ENCODE measurements around the gene MAP3K1. TPM values are rescaled to one million over a fixed set of nuclear protein-coding genes. Genes with fewer than 3 reads are reported as not detected.

MAP3K1 gene
- total RNA-seq, 2 donors from 2014 or later = 31.7 to 40.6 TPM

DNA sequence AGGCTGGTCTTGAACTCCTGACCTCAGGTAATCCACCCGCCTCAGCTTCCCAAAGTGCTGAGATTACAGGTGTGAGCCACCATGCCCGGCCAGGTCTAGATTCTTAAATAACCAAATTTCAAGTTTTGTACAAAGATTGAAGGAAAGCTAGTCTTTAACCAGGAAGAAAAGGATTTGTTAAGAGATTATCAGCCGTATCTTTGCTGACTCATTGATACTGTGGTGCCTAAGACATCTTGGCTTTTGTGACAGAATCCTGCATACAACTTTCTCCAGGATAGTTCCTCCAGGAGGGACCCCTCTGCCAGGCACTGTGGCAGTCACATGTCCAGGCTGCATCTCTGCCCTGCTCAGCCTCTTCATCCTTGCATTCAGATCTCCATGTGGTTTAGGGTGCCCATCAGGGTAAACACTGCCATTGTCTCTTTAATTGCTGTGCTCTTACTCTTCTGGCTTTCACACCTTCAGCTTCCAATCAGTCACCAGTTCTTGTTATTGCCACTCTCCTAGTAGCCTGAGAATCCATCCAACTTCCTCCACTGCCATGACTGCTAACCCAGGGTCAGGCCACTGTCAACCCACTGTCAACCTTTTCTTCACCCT is 10.0 kb downstream of the MAP3K1 start:
- intact Hi-C loops (cut with DNase I) = no loop called here
- Histone ChIP-seq H3K9me3 (no peaks in the 10 kb centered on the region), H3K27ac (no peak overlapping the region), H3K27me3 (replicated peaks; ENCODE audit: insufficient read depth) (no peaks in the 10 kb centered on the region), H3K36me3 (no peaks in the 10 kb centered on the region), H3K4me3 (no peak overlapping the region), H3K4me1 (replicated peaks) (peaks cover 3% of the 10 kb centered on the region)
- 90% methylated on average over 3 of the region's 3 CpGs for WGBS
- no peak for DNase-seq (ENCODE audit: low spot score)
- TF ChIP-seq POLR2AphosphoS5 (IDR thresholded peaks at IDR 0.05) (no peak), POLR2A (IDR thresholded peaks at IDR 0.05) (no peak)
- TF ChIP-seq, protein P1, sequence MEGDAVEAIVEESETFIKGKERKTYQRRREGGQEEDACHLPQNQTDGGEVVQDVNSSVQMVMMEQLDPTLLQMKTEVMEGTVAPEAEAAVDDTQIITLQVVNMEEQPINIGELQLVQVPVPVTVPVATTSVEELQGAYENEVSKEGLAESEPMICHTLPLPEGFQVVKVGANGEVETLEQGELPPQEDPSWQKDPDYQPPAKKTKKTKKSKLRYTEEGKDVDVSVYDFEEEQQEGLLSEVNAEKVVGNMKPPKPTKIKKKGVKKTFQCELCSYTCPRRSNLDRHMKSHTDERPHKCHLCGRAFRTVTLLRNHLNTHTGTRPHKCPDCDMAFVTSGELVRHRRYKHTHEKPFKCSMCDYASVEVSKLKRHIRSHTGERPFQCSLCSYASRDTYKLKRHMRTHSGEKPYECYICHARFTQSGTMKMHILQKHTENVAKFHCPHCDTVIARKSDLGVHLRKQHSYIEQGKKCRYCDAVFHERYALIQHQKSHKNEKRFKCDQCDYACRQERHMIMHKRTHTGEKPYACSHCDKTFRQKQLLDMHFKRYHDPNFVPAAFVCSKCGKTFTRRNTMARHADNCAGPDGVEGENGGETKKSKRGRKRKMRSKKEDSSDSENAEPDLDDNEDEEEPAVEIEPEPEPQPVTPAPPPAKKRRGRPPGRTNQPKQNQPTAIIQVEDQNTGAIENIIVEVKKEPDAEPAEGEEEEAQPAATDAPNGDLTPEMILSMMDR (IDR thresholded peaks at IDR 0.05) = no peak

DNA sequence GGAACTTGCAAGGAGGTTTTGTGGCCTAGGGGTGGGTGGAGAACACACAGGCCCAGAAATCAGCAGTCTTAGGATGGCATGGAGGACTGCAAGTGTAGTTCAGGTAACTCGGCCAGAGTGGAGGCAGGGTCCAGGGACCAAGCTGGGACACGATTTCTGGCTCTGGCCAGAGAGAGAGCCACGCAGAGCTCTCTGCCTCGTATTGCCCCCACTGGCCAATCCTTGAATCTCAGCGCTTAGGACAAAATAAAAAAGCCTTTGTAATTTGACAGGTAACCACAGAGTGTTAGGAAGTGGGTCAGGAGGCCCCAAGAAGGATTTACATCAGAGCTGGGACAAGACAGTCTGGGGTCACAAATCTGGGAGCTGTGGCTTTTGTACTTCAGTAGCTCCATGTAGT is 11.7 kb downstream of the MAP3K1 start:
- 27% methylated on average over 5 of the region's 5 CpGs for WGBS
- intact Hi-C loops (cut with DNase I) = no loop called here
- no peak for DNase-seq (ENCODE audit: low spot score)
- no peaks in the 10 kb centered on the region for H3K36me3 ChIP-seq
- H3K4me1 ChIP-seq (replicated peaks) = peaks cover 3% of the 10 kb centered on the region
- H3K27me3 ChIP-seq (replicated peaks; ENCODE audit: insufficient read depth) = no peaks in the 10 kb centered on the region
- H3K9me3 ChIP-seq = no peaks in the 10 kb centered on the region
- H3K4me3 ChIP-seq = no peak overlapping the region
- no peak for TF ChIP-seq POLR2A (IDR thresholded peaks at IDR 0.05)
- TF ChIP-seq POLR2AphosphoS5 (IDR thresholded peaks at IDR 0.05) = no peak
- TF ChIP-seq, protein P1 (IDR thresholded peaks at IDR 0.05) = peak in 1 of 4 experiments; percentile 21
- H3K27ac ChIP-seq = no peak overlapping the region

DNA sequence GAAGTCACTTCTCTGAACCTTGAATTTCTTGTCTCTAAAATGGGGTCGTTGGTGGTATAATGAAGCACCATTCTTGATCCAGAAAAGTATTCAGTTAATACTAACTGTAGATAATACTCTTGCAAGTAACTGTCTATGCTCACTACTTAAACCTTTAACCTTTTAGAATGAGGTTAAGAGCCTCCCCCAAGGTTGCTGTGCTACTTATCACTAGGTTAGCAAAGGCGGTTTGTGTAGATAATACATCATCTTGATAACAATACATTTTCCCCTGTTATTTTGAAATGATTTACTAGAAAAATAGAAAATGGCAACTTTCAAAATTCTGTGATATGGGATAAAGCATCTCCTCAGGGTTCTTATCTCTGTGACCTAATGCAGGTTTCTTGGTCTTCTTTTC is 12.6 kb downstream of the MAP3K1 start:
- intact Hi-C loops (cut with DNase I) = no loop called here
- no peaks in the 10 kb centered on the region for H3K9me3 ChIP-seq
- H3K36me3 ChIP-seq = no peaks in the 10 kb centered on the region
- DNase-seq (ENCODE audit: low spot score) = no peak
- peaks cover 2% of the 10 kb centered on the region for H3K4me1 ChIP-seq (replicated peaks)
- TF ChIP-seq POLR2AphosphoS5 (IDR thresholded peaks at IDR 0.05) = no peak
- TF ChIP-seq, protein P1 (IDR thresholded peaks at IDR 0.05) = no peak
- no peak for TF ChIP-seq POLR2A (IDR thresholded peaks at IDR 0.05)
- H3K27ac ChIP-seq = no peak overlapping the region
- H3K27me3 ChIP-seq (replicated peaks; ENCODE audit: insufficient read depth) = no peaks in the 10 kb centered on the region
- WGBS = 90% methylated on average over 2 of the region's 2 CpGs
- no peak overlapping the region for H3K4me3 ChIP-seq

DNA sequence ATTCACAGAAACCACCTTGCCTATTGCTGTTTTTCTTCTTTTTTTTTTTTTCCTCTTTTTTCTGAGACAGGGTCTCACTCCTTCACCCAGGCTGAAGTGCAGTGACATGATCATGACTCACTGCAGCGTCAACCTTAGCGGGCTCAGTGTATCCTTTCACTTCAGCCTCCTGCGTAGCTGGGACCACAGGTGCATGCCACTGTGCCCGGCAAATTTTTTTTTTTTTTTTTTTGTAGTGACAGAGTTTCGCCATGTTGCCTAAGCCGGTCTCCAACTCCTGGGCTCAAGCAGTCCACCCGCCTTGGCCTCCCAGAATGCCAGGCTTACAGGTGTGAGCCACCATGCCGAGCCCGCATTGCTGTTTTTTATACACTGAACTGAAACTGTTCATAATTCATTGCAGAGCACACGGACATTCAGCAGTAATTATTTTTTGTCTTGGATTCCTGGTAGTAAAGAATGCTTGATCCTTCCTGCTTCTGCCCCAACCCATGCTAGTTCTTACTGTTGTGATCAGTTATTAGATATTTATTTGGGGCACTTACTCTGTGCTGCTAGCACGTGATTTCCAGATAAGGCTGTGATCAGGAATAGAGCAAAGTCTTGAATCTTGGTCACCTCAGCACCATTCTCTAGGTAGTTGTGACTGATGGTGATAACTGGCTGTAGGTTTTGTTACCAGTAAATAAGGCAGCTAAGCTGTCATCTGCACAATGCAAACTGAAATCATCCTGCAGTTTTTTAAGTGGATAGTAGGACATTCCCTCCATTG is 14.0 kb downstream of the MAP3K1 start:
- DNase-seq (ENCODE audit: low spot score) = no peak
- Histone ChIP-seq H3K27me3 (replicated peaks; ENCODE audit: insufficient read depth) (no peaks in the 10 kb centered on the region), H3K36me3 (no peaks in the 10 kb centered on the region), H3K4me3 (no peak overlapping the region), H3K4me1 (replicated peaks) (no peaks in the 10 kb centered on the region), H3K9me3 (no peaks in the 10 kb centered on the region), H3K27ac (no peak overlapping the region)
- TF ChIP-seq POLR2A (IDR thresholded peaks at IDR 0.05) (no peak), POLR2AphosphoS5 (IDR thresholded peaks at IDR 0.05) (no peak)
- TF ChIP-seq, protein P1 (IDR thresholded peaks at IDR 0.05) = no peak
- WGBS = 84% methylated on average over 11 of the region's 11 CpGs
- intact Hi-C loops (cut with DNase I) = no loop called here

Data from prostate gland (tissue), 2 donors.